Left ventricle myocardium inferior (tissue), 1 donor: Measurements from ENCODE around the gene KDM2B. TPM values are rescaled to one million over a fixed set of nuclear protein-coding genes. Genes with fewer than 3 reads are reported as not detected.

ENCODE experiments used
- DNase-seq: peaks from one replicate; pipeline ENCODE4 v3.0.0-alpha.2; 2020
- H3K27ac ChIP-seq: fragments of 200-600 bp; replicated peaks from 2 replicates; pipeline ENCODE4 v1.8.0; 2021
- H3K27me3 ChIP-seq: fragments of 200-600 bp; 2 replicates; pipeline ENCODE4 v1.8.0; 2021; ENCODE audit warnings: low read depth
- H3K36me3 ChIP-seq: fragments of 200-600 bp; 2 replicates; pipeline ENCODE4 v1.8.0; 2021
- H3K4me1 ChIP-seq: fragments of 200-600 bp; 2 replicates; pipeline ENCODE4 v1.8.0; 2021
- H3K4me3 ChIP-seq: fragments of 200-600 bp; 2 replicates; pipeline ENCODE4 v1.8.0; 2021; ENCODE audit warnings: mild to moderate bottlenecking, moderate library complexity
- H3K9me3 ChIP-seq: fragments of 200-600 bp; replicated peaks from 2 replicates; pipeline ENCODE4 v1.8.0; 2021
- CTCF ChIP-seq: fragments of 200-600 bp; IDR thresholded peaks from 2 replicates; pipeline ENCODE4 v1.8.0; 2021; ENCODE audit warnings: antibody characterized with exemption, mild to moderate bottlenecking, borderline replicate concordance
- intact Hi-C: fragments of 100-400 bp; cut with micrococcal nuclease; formaldehyde crosslinking; loops from one replicate; pipeline ENCODE4 v1.11.0; 2022
- total RNA-seq: library from RNA; stranded (reverse); fragmentation: NEBNext Ultra II Directional; extraction: Animal tissue kit (Norgen Biotek cat#: 25700); gene quantifications from one replicate; pipeline ENCODE4 v1.2.1, GENCODE V29; 2021
- donor health status: DM: no; HTN: yes; CAD: no; lungs with severe emphysema.

Gene KDM2B
- total RNA-seq, 1 donor from 2014 or later, result 13.0 TPM

DNA sequence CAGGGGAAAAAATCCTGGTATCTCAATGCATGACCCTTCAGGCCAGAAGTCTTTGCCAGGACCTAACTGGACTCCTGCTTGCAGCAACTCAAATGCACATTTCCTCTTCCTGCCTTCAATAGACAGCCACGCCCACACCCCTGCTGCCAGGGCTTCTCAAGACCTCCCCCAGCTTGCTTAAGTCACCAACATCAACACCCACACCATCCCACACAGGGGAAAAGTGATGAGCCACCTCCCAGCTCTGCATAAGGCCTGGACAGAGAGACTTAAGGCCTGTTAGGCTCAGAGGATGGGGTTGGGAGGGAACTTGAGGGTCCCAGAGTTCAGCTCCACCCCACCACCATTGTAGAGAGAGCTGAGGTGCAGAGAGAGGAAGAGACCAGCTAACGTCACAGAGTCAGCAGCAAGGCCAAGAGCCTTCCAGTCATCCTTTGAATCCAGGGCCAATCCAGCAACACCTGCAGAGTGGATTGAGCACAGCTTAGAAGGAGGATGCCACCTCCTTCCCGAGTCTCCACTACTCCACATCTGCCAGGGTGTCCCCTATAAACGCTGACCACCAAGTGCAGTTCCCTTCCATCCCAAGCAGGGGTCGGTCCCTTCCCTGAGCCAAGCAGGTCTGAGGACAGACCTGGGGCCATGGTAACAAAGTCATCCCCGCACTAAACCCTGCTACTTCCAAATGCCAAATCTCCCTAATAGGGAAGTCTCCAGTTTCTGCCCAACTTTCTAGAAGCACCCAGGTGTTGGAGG is 50.0 kb downstream of the KDM2B start:
- intact Hi-C loops, result no loop called here

GRCh38 chr12:121529184-121529583 is 51.6 kb downstream of the KDM2B start:
- Histone ChIP-seq H3K4me1 (peaks cover 38% of the 10 kb centered on the region), H3K27me3 (no peaks in the 10 kb centered on the region), H3K27ac (no peak overlapping the region), H3K9me3 (no peaks in the 10 kb centered on the region), H3K36me3 (peaks cover 9% of the 10 kb centered on the region), H3K4me3 (no peak overlapping the region)
- no peak for DNase-seq
- intact Hi-C loops, result no loop called here
- TF ChIP-seq CTCF, result no peak

More for the DNA sequence above, 50.0 kb downstream of the KDM2B start:
- H3K27me3 ChIP-seq, result no peaks in the 10 kb centered on the region
- peaks cover 54% of the 10 kb centered on the region for H3K4me1 ChIP-seq
- H3K27ac ChIP-seq, result peak overlapping the region; percentile 100
- DNase-seq, result peak; percentile 78
- H3K9me3 ChIP-seq, result no peaks in the 10 kb centered on the region
- H3K36me3 ChIP-seq, result peaks cover 9% of the 10 kb centered on the region
- TF ChIP-seq CTCF, result no peak
- H3K4me3 ChIP-seq, result no peak overlapping the region

GRCh38 chr12:121525411-121525810 is 55.4 kb downstream of the KDM2B start:
- H3K9me3 ChIP-seq, result no peaks in the 10 kb centered on the region
- peaks cover 20% of the 10 kb centered on the region for H3K4me1 ChIP-seq
- intact Hi-C loops, result no loop called here
- no peak for DNase-seq
- H3K27ac ChIP-seq, result no peak overlapping the region
- TF ChIP-seq CTCF, result no peak
- no peaks in the 10 kb centered on the region for H3K27me3 ChIP-seq
- H3K36me3 ChIP-seq, result peaks cover 6% of the 10 kb centered on the region
- H3K4me3 ChIP-seq, result no peak overlapping the region

DNA sequence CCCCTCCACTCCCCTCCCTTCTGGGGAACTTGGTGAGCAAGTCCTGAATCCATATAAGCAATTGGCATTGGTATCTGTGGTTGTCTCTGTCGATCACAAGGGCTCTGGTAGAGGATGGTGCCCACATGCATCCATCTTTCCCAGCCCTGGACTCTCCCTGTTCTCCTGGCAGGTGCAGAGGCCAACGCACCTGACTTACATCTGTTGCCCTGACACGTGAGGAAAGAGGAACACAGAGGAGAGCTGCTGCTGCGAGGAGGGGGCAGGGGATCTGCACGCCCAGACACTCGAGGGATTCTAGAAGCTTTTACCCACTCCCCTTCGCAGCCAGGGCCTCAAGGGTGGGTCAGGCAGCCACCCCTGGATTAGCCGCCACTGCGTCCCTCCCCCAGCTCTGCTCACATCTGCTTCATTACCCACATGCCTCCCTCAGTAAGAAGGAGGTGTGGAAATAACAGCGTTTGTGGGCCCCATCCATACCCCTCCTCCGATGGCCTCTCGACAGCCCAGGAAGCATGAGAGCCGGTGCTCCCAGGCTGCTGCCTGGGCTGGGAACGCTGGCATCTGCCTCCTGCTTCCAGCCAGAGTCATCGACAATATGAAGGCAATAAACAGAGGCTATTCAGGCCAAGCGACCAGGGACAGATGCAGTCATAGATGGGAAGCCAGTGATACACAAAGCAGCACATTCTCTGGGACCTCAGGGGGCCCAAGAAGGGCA is 56.5 kb downstream of the KDM2B start:
- Histone ChIP-seq H3K36me3 (peaks cover 7% of the 10 kb centered on the region), H3K4me3 (no peak overlapping the region), H3K4me1 (peaks cover 14% of the 10 kb centered on the region), H3K27me3 (no peaks in the 10 kb centered on the region), H3K27ac (no peak overlapping the region), H3K9me3 (no peaks in the 10 kb centered on the region)
- intact Hi-C loops, result no loop called here
- DNase-seq, result no peak
- no peak for TF ChIP-seq CTCF

- intact Hi-C loops, result no loop called here
- no peaks in the 10 kb centered on the region for H3K9me3 ChIP-seq
- H3K4me3 ChIP-seq, result no peak overlapping the region
- H3K4me1 ChIP-seq, result peaks cover 14% of the 10 kb centered on the region
- no peak overlapping the region for H3K27ac ChIP-seq
- no peak for DNase-seq
- peaks cover 13% of the 10 kb centered on the region for H3K36me3 ChIP-seq
- no peaks in the 10 kb centered on the region for H3K27me3 ChIP-seq
- no peak for TF ChIP-seq CTCF
These were observed 57.1 kb downstream of the KDM2B start for GRCh38 chr12:121523741-121524140.
